GM12874 (cell line): ENCODE data around the gene REX1BD.
A peak's percentile ranks its signal among the peaks of the same experiment; 100 is the strongest.

ENCODE experiments used
- CTCF ChIP-seq: IDR thresholded peaks from 2 replicates; pipeline ENCODE4 v1.5.1; 2011; ENCODE audit warnings: low read depth, mild to moderate bottlenecking, control low read depth, low read length, moderate library complexity; ENCODE audit not compliant: insufficient read depth

Gene REX1BD

GRCh38 chr19:18568367-18568766 lies 20.2 kb upstream of the REX1BD start:
- no peak for TF ChIP-seq CTCF

- TF ChIP-seq CTCF: no peak
Measured at GRCh38 chr19:18571564-18572344, 16.8 kb upstream of the REX1BD start, which contains the start of gene UBA52. Gene UBA52 (plus strand): TSS chr19:18571857. CDS start chr19:18573301, 1,444 bp downstream.

- no peak for TF ChIP-seq CTCF
Measured at GRCh38 chr19:18574691-18575291, 13.8 kb upstream of the REX1BD start.

GRCh38 chr19:18576383-18576782 lies 12.2 kb upstream of the REX1BD start:
- TF ChIP-seq CTCF: no peak

- TF ChIP-seq CTCF: no peak
Measured at GRCh38 chr19:18577365-18577914, 11.2 kb upstream of the REX1BD start.

GRCh38 chr19:18580311-18580710 lies 8.3 kb upstream of the REX1BD start:
- no peak for TF ChIP-seq CTCF

GRCh38 chr19:18586306-18586705 lies 2.3 kb upstream of the REX1BD start:
- peak; percentile 14; the same call in 1 of the 2 replicates for TF ChIP-seq CTCF
